LHCN-M2 (cell line): Measurements from ENCODE around the gene TTC28. TPM values are rescaled to one million over a fixed set of nuclear protein-coding genes. Genes with fewer than 3 reads are reported as not detected.
"Not testable (repeated sequence)": the region's sequence is repeated elsewhere in the genome, so short reads cannot be mapped to it uniquely, and the experiment has no call there.

Experiments
- DNase-seq: peaks from one replicate; pipeline ENCODE4 v3.0.0-alpha.2; 2012; ENCODE audit warnings: low read depth
- total RNA-seq: library from RNA; depleted of rRNA; stranded (reverse); fragments of >200 nt; gene quantifications from 2 replicates; pipeline ENCODE4 v1.2.3, GENCODE V29; 2014

Gene TTC28
- total RNA-seq, 1 experiment from 2014 or later = 7.1 TPM

GRCh38 chr22:28678170-28678569 lies 1.5 kb downstream of the TTC28 start:
- not testable (repeated sequence) for DNase-seq

- peak; percentile 68 for DNase-seq
Observed at GRCh38 chr22:28674121-28674563, 5.5 kb downstream of the TTC28 start.

GRCh38 chr22:28670756-28671155 lies 8.9 kb downstream of the TTC28 start:
- DNase-seq = no peak

GRCh38 chr22:28670161-28670560 lies 9.5 kb downstream of the TTC28 start:
- peak; percentile 30 for DNase-seq

- DNase-seq = no peak
Observed at GRCh38 chr22:28669387-28669786, 10.3 kb downstream of the TTC28 start.

- not testable (repeated sequence) for DNase-seq
Observed at GRCh38 chr22:28663569-28663942, 16.1 kb downstream of the TTC28 start.

GRCh38 chr22:28658448-28658847 lies 21.2 kb downstream of the TTC28 start:
- DNase-seq = no peak

GRCh38 chr22:28656181-28656580 lies 23.5 kb downstream of the TTC28 start:
- no peak for DNase-seq

- DNase-seq = no peak
Observed at GRCh38 chr22:28650463-28650862, 29.2 kb downstream of the TTC28 start.

- DNase-seq = no peak
Observed at GRCh38 chr22:28648792-28649191, 30.8 kb downstream of the TTC28 start.

- DNase-seq = no peak
Observed at GRCh38 chr22:28647216-28647615, 32.4 kb downstream of the TTC28 start.

- no peak for DNase-seq
Observed at GRCh38 chr22:28639321-28639720, 40.3 kb downstream of the TTC28 start.

GRCh38 chr22:28637225-28637624 lies 42.4 kb downstream of the TTC28 start:
- no peak for DNase-seq

GRCh38 chr22:28630177-28630574 lies 49.5 kb downstream of the TTC28 start:
- no peak for DNase-seq

- DNase-seq = peak; percentile 2
Observed at GRCh38 chr22:28629420-28630176, 50.0 kb downstream of the TTC28 start.

- no peak for DNase-seq
Observed at GRCh38 chr22:28628766-28629165, 50.9 kb downstream of the TTC28 start.

- DNase-seq = no peak
Observed at GRCh38 chr22:28627791-28628190, 51.8 kb downstream of the TTC28 start.

- no peak for DNase-seq
Observed at GRCh38 chr22:28620244-28620922, 59.3 kb downstream of the TTC28 start.

- no peak for DNase-seq
Observed at GRCh38 chr22:28619236-28619635, 60.4 kb downstream of the TTC28 start.

- not testable (repeated sequence) for DNase-seq
Observed at GRCh38 chr22:28615423-28615822, 64.2 kb downstream of the TTC28 start.

GRCh38 chr22:28609921-28610320 lies 69.7 kb downstream of the TTC28 start:
- no peak for DNase-seq

- no peak for DNase-seq
Observed at GRCh38 chr22:28608546-28608945, 71.1 kb downstream of the TTC28 start.

- DNase-seq = no peak
Observed at GRCh38 chr22:28607795-28608194, 71.8 kb downstream of the TTC28 start.
